HG02623 (cell line): ENCODE measurements around the gene SCN3A.

Experiments used
- ATAC-seq: cut with Tn5 transposase; IDR thresholded peaks from one replicate; pipeline ENCODE4 v1.9.1; 2021; ENCODE audit warnings: moderate library complexity; ENCODE audit not compliant: unreplicated experiment

Gene SCN3A

GRCh38 chr2:165113414-165113813 lies 90.4 kb downstream of the SCN3A start:
- no peak for ATAC-seq

- ATAC-seq, result no peak
Measured at GRCh38 chr2:165112789-165113188, 91.1 kb downstream of the SCN3A start.

GRCh38 chr2:165112133-165112573 lies 91.7 kb downstream of the SCN3A start:
- no peak for ATAC-seq

- ATAC-seq, result no peak
Measured at GRCh38 chr2:165110394-165110793, 93.5 kb downstream of the SCN3A start.

- ATAC-seq, result no peak
Measured at GRCh38 chr2:165109915-165110314, 93.9 kb downstream of the SCN3A start.

GRCh38 chr2:165105926-165106325 lies 97.9 kb downstream of the SCN3A start:
- ATAC-seq, result no peak

- no peak for ATAC-seq
Measured at GRCh38 chr2:165087933-165088901, 115.6 kb downstream of the SCN3A start.

GRCh38 chr2:165086337-165086736 lies 117.5 kb downstream of the SCN3A start:
- ATAC-seq, result no peak

- no peak for ATAC-seq
Measured at GRCh38 chr2:165083326-165083725, 120.5 kb downstream of the SCN3A start.

- no peak for ATAC-seq
Measured at GRCh38 chr2:165082479-165082878, 121.4 kb downstream of the SCN3A start.

- no peak for ATAC-seq
Measured at GRCh38 chr2:165081276-165081675, 122.6 kb downstream of the SCN3A start.

GRCh38 chr2:165079432-165079831 lies 124.4 kb downstream of the SCN3A start:
- no peak for ATAC-seq

GRCh38 chr2:165078913-165079312 lies 124.9 kb downstream of the SCN3A start:
- no peak for ATAC-seq

- no peak for ATAC-seq
Measured at GRCh38 chr2:165074884-165075283, 129.0 kb downstream of the SCN3A start.

GRCh38 chr2:165074323-165074722 lies 129.5 kb downstream of the SCN3A start:
- no peak for ATAC-seq

GRCh38 chr2:165070076-165070475 lies 133.8 kb downstream of the SCN3A start:
- ATAC-seq, result no peak

GRCh38 chr2:165069151-165069550 lies 134.7 kb downstream of the SCN3A start:
- ATAC-seq, result no peak

GRCh38 chr2:165068487-165068757 lies 135.4 kb downstream of the SCN3A start:
- ATAC-seq, result no peak

GRCh38 chr2:165067643-165068486 lies 136.0 kb downstream of the SCN3A start:
- ATAC-seq, result no peak

- no peak for ATAC-seq
Measured at GRCh38 chr2:165064743-165065142, 139.1 kb downstream of the SCN3A start.

- ATAC-seq, result no peak
Measured at GRCh38 chr2:165060411-165060810, 143.4 kb downstream of the SCN3A start.
